ENCODE measurements around the gene BCKDK. TPM values are rescaled to one million over a fixed set of nuclear protein-coding genes. Genes with fewer than 3 reads are reported as not detected.

The BCKDK gene
- total and polyA plus RNA-seq, 2 of the 13 experiments (the other 11 are each of a cell fraction or from before 2014, with no cell fraction given) = 24.9 to 42.6 TPM

- TF ChIP-seq, protein P1, sequence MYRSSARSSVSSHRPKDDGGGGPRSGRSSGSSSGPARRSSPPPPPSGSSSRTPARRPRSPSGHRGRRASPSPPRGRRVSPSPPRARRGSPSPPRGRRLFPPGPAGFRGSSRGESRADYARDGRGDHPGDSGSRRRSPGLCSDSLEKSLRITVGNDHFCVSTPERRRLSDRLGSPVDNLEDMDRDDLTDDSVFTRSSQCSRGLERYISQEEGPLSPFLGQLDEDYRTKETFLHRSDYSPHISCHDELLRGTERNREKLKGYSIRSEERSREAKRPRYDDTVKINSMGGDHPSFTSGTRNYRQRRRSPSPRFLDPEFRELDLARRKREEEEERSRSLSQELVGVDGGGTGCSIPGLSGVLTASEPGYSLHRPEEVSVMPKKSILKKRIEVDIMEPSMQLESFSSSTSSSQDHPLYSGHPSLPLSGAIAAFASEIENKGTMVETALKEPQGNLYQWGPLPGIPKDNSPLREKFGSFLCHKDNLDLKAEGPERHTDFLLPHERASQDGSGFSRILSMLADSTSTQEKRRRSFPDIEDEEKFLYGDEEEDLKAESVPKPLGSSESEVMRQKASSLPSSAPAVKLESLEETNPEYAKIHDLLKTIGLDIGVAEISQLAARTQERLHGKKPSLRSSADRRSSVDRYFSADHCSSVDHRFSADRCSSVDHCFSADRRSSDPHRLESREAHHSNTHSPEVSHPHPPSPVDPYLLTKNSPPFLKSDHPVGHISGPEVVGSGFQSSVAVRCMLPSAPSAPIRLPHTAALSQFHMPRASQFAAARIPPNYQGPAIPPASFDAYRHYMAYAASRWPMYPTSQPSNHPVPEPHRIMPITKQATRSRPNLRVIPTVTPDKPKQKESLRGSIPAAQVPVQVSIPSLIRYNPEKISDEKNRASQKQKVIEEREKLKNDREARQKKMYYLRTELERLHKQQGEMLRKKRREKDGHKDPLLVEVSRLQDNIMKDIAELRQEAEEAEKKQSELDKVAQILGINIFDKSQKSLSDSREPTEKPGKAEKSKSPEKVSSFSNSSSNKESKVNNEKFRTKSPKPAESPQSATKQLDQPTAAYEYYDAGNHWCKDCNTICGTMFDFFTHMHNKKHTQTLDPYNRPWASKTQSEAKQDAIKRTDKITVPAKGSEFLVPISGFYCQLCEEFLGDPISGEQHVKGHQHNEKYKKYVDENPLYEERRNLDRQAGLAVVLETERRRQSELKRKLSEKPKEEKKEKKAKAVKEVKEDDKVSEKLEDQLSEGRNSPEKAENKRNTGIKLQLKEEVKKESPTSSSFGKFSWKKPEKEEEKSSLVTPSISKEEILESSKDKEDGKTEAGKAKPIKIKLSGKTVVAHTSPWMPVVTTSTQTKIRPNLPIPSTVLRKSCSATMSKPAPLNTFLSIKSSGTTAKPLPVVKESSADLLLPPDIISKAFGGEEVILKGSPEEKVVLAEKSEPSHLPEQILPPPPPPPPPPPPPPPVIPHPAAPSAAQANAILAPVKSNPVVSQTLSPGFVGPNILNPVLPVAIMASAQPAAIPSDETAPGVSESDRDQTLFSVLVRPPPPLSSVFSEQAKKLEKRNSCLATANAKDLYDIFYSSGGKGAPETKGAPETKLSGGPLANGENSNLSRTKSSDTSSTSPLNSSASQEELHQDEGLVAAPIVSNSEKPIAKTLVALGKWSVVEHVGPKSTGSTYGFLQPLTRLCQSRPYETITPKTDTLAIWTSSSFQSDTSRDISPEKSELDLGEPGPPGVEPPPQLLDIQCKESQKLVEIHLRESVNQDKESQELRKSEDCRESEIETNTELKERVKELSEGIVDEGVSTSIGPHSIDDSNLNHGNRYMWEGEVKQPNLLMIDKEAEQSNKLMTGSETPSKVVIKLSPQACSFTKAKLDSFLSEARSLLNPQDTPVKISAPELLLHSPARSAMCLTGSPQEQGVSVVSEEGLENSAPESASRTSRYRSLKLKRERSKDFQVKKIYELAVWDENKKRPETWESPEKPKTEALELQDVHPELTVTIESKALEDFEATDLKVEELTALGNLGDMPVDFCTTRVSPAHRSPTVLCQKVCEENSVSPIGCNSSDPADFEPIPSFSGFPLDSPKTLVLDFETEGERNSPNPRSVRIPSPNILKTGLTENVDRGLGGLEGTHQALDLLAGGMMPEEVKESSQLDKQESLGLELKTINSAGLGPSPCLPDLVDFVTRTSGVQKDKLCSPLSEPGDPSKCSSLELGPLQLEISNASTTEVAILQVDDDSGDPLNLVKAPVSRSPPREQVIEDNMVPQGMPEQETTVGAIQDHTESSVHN (CRISPR knock-in tag; IDR thresholded peaks at IDR 0.05) = no peak
- TF ChIP-seq SNAPC4 (CRISPR knock-in tag; IDR thresholded peaks at IDR 0.05) (no peak), MEIS1 (CRISPR knock-in tag; IDR thresholded peaks at IDR 0.05; ENCODE audit: borderline replicate concordance) (no peak), ZNF724P (CRISPR knock-in tag; IDR thresholded peaks at IDR 0.05; ENCODE audit: borderline replicate concordance) (0 out of 2 replicates have a peak, but pooled peaks have one; percentile 21), ZNF44 (CRISPR knock-in tag; IDR thresholded peaks at IDR 0.05) (no peak), NFRKB (IDR thresholded peaks at IDR 0.05) (no peak), ZNF468 (CRISPR knock-in tag; IDR thresholded peaks at IDR 0.05) (no peak), NR2F6 (IDR thresholded peaks at IDR 0.05) (no peak), NR2F6 (CRISPR knock-in tag; IDR thresholded peaks at IDR 0.05) (0 out of 2 replicates have a peak, but pooled peaks have one; percentile 25), MIXL1 (CRISPR knock-in tag; IDR thresholded peaks at IDR 0.05) (0 out of 2 replicates have a peak, but pooled peaks have one; percentile 64), DMAP1 (CRISPR knock-in tag; IDR thresholded peaks at IDR 0.05) (no peak), PHF21A (CRISPR knock-in tag; IDR thresholded peaks at IDR 0.05) (no peak), TIGD3 (CRISPR knock-in tag; IDR thresholded peaks at IDR 0.05; ENCODE audit: borderline replicate concordance) (no peak), ZNF101 (CRISPR knock-in tag; IDR thresholded peaks at IDR 0.05; ENCODE audit: borderline replicate concordance, low read depth) (no peak), ZBTB21 (CRISPR knock-in tag; IDR thresholded peaks at IDR 0.05) (no peak)
Observed at GRCh38 chr16:31113121-31114120, 5.2 kb downstream of the BCKDK start (continued).
